Epidermal melanocyte (primary cell): ENCODE data around the gene THOC5.

ENCODE experiments used
- DNase-seq: peaks from one replicate; pipeline ENCODE4 v3.0.0; 2011; ENCODE audit warnings: low spot score; ENCODE audit not compliant: insufficient read length

The THOC5 gene

DNA sequence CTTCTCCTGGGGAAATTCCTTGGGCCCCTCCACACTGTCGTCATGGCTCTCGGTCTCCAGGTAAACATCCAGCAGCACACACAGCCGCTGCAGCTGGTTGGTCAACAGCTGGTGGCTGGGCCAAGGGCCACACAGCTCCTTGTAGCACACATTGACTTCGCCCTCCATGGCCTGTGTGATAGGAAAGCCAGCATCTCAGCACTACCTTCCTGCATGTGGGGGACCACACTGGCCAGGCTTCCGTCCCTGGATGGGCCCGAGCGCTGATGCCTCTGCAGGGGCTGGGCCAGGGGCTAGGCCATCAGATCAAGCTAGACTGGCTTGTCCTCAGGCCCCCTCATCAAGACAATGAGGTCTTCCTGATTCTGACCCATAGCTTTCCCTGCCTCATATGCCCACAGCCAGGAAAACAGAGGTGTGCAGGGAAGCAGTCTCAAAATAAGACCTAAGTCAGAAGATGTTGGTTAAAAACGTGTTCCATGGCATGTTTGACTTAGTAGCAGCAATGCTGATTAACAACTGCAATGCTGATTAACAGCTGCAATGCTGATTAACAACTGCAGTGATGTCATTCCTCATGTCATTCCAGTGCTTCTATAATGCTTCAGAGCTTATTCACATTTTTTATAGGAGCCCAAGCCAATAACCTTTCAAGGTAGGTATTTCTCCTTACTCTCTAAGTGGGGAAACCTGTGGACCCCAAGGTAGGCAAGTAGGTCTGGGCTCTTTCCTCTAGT, 42.3 kb downstream of the THOC5 start:
- no peak for DNase-seq

DNA sequence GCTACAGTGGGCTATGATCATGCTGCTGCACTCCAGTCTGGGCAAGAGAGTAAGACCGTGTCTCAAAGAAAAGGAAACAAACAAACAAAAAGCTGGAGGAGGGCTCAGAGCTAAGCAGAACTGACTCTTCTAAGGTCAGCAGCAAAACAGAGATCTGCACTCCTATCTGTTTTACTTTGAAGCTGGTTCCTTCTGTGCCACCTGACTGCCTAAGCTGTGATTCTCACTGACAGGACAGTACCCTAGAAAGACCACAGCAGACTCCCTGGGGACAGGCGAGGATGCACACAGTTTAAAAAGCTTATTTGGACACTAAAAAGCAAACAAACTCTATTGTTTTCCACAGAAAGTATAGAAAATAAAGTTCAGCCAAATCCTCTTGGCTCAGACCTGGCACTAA, 43.0 kb downstream of the THOC5 start:
- no peak for DNase-seq

DNA sequence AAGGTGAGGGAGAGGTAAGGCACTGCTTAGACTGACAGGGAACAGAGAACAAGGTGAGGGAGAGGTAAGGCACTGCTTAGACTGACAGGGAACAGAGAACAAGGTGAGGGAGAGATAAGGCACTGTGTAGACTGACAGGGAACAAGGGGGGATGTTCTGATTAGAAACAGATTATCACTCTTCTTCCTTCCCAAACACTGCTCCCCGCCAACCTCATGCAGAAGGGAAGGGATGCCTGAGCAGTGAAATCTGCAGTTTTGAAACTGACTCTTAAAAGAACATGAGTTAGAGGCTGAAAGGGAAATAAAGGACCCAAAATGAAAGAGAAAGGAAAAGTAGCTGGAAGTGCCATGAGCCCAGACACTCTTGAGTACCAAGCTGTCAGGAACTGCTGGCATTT, 43.7 kb downstream of the THOC5 start:
- DNase-seq, result no peak

DNA sequence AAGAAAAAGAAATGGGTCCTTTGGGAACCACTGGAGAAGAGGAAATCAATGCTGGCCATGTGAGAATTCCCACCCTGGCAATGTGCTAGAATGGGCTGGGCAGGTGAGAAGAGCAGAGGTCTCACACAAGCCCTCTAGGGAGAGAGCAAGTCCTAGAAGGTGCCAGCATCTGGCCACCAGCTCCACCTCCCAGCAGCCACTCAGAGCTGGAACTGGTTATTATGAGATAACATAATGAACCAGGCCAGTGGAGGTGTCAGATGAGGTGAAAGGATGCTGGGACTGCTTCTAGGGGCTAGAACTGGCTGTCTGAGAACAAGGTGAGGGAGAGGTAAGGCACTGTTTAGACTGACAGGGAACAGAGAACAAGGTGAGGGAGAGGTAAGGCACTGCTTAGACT, 44.3 kb downstream of the THOC5 start:
- no peak for DNase-seq

DNA sequence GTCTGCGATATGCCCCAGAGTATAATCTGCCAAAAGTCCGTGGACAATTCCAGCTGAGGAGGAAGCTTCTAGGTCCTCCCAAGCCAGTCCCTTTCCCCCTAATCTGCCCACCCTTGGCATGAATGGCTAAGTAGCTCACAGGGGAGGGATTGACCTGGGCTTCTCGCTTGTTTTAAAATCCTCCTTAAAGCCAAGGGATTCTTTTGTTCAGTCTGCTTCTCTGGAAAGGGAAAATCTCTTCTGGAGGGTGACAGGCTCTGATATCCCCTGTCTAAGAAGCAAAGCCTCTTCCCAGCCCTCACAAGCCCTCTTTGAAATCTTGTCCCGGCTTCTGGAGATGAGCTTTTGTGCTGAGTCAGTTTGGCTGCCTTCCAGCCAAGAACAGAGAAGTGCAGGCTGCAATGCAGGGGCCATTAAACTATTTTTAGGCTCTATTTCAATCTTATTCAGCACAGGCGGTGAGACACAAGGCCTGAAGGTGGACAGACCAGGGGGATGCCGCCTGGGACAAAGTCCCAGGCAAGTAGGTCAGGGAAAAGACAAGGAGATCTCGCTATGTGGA, 49.7 kb downstream of the THOC5 start:
- DNase-seq, result peak; percentile 58

DNA sequence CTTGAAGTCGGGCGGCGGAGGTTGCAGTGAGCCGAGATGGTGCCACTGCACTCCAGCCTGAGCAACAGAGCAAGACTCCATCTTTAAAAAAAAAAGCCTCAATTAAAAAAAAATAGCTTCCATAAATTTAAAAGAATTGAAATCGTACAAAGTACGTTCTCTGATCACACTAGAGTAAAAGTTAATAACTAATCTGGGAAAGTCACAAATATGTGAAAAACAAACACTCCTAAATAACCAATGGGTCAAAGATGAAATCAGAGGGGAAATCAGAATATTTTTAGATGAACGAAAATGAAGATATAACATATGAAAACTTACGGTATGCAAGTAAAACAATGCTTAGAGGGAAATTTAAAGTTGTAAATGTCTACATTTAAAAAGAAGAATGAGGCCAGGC, 53.7 kb downstream of the THOC5 start:
- no peak for DNase-seq

DNA sequence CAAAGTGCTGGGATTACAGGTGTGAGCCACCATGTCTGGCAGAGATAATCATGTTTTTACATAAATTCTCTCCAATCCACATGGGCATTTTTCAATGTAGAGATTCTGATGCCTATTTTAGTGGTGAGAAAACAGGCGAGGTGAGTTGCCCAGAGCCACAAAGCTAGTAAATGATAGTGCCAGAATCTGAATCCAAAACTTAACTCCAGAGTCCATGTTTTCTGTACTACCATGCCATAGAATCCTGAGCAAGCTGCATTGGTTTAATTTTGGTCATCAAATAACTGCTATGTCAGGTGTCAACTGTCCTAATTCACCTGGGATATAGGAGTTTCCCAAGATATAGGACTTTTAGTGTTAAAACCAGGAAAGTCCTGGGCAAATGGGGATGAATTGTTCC, 59.9 kb downstream of the THOC5 start:
- DNase-seq, result no peak

DNA sequence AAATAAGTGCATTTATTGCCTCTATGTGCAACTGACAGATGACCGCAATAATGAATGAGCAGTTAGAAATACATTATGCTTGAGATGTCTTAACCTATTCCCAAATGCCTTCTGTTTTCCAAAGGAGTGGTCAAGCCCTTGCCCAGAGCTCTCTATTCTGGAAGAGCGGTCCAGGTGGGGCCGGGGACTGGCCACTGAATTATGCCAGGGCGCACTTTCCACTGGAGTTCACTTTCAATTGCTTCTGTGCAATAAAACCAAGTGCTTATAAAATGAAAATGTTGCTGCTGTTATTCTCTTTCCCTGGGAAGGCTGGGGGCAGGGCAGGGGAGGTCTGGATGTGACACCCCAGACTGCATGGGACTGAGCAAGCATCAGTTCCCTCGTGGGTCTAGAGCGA, 62.5 kb downstream of the THOC5 start:
- DNase-seq, result no peak

DNA sequence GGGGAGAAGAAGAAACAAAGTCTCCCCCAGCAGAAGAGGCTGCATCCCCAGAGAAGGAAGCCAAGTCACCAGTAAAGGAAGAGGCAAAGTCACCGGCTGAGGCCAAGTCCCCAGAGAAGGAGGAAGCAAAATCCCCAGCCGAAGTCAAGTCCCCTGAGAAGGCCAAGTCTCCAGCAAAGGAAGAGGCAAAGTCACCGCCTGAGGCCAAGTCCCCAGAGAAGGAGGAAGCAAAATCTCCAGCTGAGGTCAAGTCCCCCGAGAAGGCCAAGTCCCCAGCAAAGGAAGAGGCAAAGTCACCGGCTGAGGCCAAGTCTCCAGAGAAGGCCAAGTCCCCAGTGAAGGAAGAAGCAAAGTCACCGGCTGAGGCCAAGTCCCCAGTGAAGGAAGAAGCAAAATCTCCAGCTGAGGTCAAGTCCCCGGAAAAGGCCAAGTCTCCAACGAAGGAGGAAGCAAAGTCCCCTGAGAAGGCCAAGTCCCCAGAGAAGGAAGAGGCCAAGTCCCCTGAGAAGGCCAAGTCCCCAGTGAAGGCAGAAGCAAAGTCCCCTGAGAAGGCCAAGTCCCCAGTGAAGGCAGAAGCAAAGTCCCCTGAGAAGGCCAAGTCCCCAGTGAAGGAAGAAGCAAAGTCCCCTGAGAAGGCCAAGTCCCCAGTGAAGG, 64.3 kb downstream of the THOC5 start:
- peak; percentile 4 for DNase-seq

DNA sequence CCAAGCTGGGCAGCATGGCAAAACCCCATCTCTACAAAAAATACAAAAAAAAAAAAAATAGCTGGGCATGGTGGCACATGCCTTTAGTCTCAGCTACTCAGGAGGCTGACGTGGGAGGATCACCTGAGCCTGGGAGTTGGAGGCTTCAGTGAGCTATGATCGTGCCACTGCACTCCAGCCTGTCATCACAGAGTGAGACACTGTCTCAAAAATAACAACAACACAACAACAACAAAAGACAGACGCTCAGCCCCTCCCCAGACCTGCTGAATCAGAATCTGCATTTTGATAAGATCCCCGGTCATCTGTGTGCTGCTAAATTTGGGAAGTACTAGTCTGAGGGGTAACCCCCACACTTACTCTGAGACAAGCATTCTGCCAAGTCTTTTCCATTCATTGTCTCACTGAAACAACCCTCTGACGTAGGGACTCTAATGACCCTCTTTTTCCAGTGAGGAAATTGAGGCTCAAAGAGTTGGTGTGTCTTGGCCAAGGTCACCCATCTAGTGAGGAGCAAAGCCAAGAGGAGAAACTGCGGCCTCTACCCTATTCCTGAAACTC, 66.1 kb downstream of the THOC5 start:
- peak; percentile 10 for DNase-seq

DNA sequence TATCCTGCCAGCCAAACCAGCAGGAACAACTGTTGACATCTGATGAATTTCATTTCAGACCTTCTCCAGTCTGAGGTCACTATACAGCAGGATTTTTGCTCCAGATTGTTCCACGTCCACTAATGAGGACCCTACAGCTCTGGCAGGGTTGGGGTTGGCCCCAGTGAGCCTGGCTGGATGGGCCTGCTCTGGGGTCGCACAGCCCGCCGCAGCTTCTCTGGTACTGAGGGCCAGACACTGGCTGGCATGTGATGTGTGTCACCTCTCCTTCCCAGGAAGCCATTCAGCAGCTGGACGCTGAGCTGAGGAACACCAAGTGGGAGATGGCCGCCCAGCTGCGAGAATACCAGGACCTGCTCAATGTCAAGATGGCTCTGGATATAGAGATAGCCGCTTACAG, 68.1 kb downstream of the THOC5 start:
- peak; percentile 6 for DNase-seq

DNA sequence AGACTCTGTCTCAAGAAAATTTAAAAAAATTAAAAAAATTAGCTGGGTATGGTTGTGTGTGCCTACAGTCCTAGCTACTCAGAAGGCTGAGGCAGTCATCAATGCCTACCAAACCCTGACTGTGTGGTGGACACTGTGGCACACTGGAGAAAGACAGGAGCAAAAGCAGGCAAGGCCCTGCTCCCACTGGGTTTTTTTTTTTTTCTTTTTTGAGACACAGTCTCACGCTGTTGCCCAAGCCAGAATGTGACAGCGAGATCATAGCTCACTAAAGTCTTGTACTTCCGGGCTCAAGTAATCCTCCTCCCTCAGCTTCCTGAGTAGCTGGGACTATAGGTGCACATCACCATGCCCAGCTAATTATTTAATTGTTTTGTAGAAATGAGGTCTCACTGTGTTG, 68.9 kb downstream of the THOC5 start:
- DNase-seq, result peak; percentile 1

DNA sequence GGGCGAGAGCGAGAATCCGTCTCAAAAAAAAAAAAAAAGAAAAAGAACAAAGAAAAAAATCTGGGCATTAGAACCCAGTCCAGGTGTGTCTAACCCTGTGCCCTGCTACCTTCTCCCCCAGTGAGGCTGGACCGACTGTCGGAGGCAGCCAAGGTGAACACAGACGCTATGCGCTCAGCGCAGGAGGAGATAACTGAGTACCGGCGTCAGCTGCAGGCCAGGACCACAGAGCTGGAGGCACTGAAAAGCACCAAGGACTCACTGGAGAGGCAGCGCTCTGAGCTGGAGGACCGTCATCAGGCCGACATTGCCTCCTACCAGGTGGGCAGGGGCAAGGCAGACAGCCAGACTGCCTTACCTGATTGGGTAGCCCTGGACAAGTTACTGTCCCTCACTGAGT, 70.3 kb downstream of the THOC5 start:
- no peak for DNase-seq

DNA sequence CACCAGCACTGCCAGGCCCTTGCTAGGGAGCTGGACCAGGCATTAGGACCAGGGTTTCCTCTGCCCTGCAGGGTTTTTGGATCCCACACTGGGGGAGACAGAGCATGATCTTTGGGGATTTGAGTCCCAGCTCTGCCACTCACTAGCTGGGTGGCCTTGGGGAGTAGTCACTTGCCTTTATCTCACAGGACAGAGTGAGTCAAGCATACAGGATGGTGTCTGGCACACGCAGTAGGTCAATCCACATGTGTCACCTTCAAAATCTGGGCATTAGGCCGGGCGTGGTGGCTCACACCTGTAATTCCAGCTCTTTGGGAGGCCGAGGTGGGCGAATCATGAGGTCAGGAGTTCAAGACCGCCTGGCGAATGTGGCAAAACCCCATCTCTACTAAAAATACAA, 70.8 kb downstream of the THOC5 start:
- DNase-seq, result peak; percentile 12

DNA sequence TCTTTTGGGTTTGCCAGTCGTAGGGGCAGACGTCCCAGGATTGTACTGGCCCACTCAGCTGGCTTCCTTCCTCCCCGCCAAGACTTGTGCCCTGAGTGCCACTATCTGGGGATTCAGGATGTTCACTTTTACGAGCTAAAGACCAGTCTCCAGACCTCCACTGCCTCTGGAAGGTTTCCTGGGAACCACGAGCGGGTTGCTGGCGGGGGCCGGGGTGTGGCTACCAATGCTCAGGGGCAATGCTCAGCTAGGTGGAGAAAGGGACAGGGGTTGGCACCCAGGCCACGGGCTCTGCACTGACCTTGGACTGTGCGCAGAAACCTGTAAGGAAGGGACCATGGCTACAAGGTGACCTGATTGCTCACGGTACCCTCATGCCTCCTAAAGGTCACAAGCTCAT, 71.3 kb downstream of the THOC5 start:
- DNase-seq, result peak; percentile 11

DNA sequence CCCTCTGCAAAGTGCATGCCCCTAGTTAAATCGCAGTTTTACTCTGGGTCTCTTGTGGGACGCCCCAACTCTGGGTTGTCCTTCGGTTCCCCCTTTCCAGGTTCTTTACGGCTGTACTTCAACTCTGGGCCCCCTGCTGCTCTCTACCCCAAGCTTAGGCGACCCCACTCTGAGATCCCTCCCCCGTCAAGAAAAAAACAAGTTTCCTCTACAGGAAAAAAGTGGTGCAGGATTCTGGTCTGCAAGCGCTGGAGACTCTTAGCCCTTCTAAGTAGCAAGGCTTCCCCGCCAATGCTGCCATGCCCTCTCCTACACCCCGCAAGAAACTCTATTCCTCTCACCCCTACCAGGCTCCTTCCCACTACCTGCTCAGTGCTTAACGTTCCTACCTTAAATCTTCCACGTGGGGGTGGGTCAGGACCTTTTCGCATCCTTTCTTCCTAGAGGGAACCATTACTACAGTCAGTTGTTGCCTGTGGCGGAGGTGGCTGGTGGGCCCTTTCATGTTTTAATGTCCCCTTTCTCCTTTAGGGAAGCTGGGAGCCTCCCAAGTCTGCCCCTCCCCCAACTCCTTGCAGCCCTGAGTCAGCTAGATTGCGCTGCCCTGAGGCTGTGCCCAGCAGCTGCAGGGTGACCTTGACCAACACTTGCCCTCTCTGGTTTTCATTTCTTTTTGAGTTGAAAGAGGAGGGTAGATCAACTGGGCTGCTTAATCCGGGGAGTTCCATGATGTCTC, 72.1 kb downstream of the THOC5 start:
- DNase-seq, result peak; percentile 11

DNA sequence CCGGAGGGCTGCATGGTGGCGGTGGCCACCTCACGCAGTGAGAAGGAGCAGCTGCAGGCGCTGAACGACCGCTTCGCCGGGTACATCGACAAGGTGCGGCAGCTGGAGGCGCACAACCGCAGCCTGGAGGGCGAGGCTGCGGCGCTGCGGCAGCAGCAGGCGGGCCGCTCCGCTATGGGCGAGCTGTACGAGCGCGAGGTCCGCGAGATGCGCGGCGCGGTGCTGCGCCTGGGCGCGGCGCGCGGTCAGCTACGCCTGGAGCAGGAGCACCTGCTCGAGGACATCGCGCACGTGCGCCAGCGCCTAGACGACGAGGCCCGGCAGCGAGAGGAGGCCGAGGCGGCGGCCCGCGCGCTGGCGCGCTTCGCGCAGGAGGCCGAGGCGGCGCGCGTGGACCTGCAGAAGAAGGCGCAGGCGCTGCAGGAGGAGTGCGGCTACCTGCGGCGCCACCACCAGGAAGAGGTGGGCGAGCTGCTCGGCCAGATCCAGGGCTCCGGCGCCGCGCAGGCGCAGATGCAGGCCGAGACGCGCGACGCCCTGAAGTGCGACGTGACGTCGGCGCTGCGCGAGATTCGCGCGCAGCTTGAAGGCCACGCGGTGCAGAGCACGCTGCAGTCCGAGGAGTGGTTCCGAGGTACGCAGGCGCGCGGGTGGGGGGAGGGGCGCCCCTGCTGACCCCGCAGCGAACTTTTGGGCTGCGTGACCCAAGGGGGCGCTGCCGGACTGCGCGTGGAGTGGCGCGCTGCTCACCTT, 72.9 kb downstream of the THOC5 start:
- peak; percentile 23 for DNase-seq

DNA sequence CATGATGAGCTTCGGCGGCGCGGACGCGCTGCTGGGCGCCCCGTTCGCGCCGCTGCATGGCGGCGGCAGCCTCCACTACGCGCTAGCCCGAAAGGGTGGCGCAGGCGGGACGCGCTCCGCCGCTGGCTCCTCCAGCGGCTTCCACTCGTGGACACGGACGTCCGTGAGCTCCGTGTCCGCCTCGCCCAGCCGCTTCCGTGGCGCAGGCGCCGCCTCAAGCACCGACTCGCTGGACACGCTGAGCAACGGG, 73.4 kb downstream of the THOC5 start:
- DNase-seq, result no peak

DNA sequence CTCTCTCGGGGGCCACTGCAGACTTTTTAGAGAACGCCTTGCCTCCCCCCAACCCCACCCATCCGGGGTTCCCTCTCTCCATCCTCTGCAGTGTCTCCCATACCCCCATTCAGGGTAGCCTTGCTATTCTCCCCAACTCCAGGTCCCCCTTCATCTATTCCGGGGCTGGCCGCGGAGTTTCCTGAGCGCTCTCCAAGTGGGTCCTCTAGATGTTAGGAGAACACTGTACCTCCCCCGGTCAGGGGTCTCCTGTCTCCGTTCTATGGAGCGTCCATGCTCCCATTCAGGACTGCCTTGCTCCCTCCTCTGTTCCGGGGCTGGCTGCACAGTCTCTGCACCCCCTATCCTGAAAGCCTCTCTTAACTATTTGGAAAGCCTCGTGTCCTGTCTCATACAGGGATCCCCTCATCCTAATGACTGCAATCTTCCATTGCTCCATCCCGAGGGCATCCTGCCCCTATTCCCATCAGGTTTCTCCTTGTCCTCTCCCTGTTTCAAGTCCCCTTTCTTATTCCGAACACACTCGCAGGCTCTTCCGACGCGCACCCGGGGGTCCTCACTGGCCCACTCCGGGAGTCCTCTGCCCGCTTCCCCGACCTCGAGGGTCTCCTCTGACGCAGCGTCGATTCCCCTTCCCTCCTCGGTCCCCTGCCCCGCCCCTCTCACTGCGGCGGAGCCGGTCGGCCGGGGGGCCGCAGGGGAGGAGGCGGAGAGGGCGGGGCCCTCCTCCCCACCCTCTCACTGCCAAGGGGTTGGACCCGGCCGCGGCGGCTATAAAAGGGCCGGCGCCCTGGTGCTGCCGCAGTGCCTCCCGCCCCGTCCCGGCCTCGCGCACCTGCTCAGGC, 73.9 kb downstream of the THOC5 start, which contains the start of gene NEFH:
TSS of gene NEFH (plus strand) at position 802 of the 845 bp plus-strand sequence. CDS start 45 bp downstream, outside the sequence.
- DNase-seq, result peak; percentile 19
